Left ventricle myocardium superior (tissue), 1 donor: ENCODE results near the gene CACNA1I. TPM values are rescaled to one million over a fixed set of nuclear protein-coding genes. Genes with fewer than 3 reads are reported as not detected.

Source experiments
- ATAC-seq: fragments of 200-7000 bp; cut with Tn5 transposase; one replicate; pipeline ENCODE4 v1.9.1; 2020; ENCODE audit warnings: mild to moderate bottlenecking, moderate library complexity
- DNase-seq: peaks from one replicate; pipeline ENCODE4 v3.0.0-alpha.2; 2020
- intact Hi-C: fragments of 100-400 bp; cut with micrococcal nuclease; formaldehyde crosslinking; loops from one replicate; pipeline ENCODE4 v1.11.0; 2022
- total RNA-seq: library from RNA; stranded (reverse); fragmentation: NEBNext Ultra II Directional; extraction: Animal tissue kit (Norgen Biotek cat#: 25700); gene quantifications from one replicate; pipeline ENCODE4 v1.2.1, GENCODE V29; 2021
- donor health status: DM: no; HTN: yes; CAD: no; lungs with severe emphysema.

Gene CACNA1I
- total RNA-seq, 1 donor from 2014 or later: not detected

- intact Hi-C loops: no loop called here
- ATAC-seq (no peak), DNase-seq (no peak)
Observed at GRCh38 chr22:39679652-39680051, 109.1 kb downstream of the CACNA1I start.

- ATAC-seq (no peak), DNase-seq (no peak)
- intact Hi-C loops: no loop called here
Observed at GRCh38 chr22:39680486-39680885, 109.9 kb downstream of the CACNA1I start.

- ATAC-seq (no peak), DNase-seq (no peak)
- intact Hi-C loops: no loop called here
Observed at GRCh38 chr22:39681038-39681861, 110.7 kb downstream of the CACNA1I start.

- no peak for DNase-seq
- no peak for ATAC-seq
- intact Hi-C loops: no loop called here
Observed at GRCh38 chr22:39682994-39683393, 112.4 kb downstream of the CACNA1I start.

GRCh38 chr22:39683639-39684038 is 113.1 kb downstream of the CACNA1I start:
- intact Hi-C loops: no loop called here
- no peak for DNase-seq
- no peak for ATAC-seq

GRCh38 chr22:39684702-39685281 is 114.2 kb downstream of the CACNA1I start:
- ATAC-seq (no peak), DNase-seq (no peak)
- intact Hi-C loops: no loop called here

GRCh38 chr22:39685336-39686177 is 115.0 kb downstream of the CACNA1I start:
- ATAC-seq (no peak), DNase-seq (no peak)
- intact Hi-C loops: no loop called here

- no peak for ATAC-seq
- DNase-seq: peak; percentile 15
- intact Hi-C loops: no loop called here
Observed at GRCh38 chr22:39686178-39686620, 115.6 kb downstream of the CACNA1I start.

GRCh38 chr22:39686776-39687525 is 116.4 kb downstream of the CACNA1I start:
- no peak for ATAC-seq

GRCh38 chr22:39688186-39688785 is 117.7 kb downstream of the CACNA1I start:
- intact Hi-C loops: no loop called here
- DNase-seq (peak; percentile 1), ATAC-seq (no peak)

More at GRCh38 chr22:39686776-39687525, 116.4 kb downstream of the CACNA1I start:
- intact Hi-C loops: no loop called here
- DNase-seq: no peak

GRCh38 chr22:39689421-39689820 is 118.9 kb downstream of the CACNA1I start:
- no peak for DNase-seq
- intact Hi-C loops: no loop called here
- no peak for ATAC-seq

GRCh38 chr22:39690881-39691605 is 120.5 kb downstream of the CACNA1I start:
- ATAC-seq (no peak), DNase-seq (no peak)
- intact Hi-C loops: no loop called here

GRCh38 chr22:39693943-39694500 is 123.5 kb downstream of the CACNA1I start:
- ATAC-seq: no peak
- intact Hi-C loops: no loop called here
- no peak for DNase-seq

- intact Hi-C loops: no loop called here
- DNase-seq (no peak), ATAC-seq (no peak)
Observed at GRCh38 chr22:39697790-39698430, 127.4 kb downstream of the CACNA1I start.

- intact Hi-C loops: no loop called here
- no peak for ATAC-seq
- no peak for DNase-seq
Observed at GRCh38 chr22:39699631-39700360, 129.2 kb downstream of the CACNA1I start.

GRCh38 chr22:39700565-39700964 is 130.0 kb downstream of the CACNA1I start:
- ATAC-seq (no peak), DNase-seq (no peak)
- intact Hi-C loops: no loop called here

- intact Hi-C loops: no loop called here
- peak; percentile 16 for ATAC-seq
- no peak for DNase-seq
Observed at GRCh38 chr22:39703091-39703490, 132.5 kb downstream of the CACNA1I start.
